Urinary bladder (tissue), 4 donors: ENCODE data around the gene SRXN1. TPM values are rescaled to one million over a fixed set of nuclear protein-coding genes. Genes with fewer than 3 reads are reported as not detected.

ENCODE experiments used
- DNase-seq: peaks from one replicate; pipeline ENCODE4 v3.0.0-alpha.2; 2015; ENCODE audit errors: extremely low spot score
- H3K27ac ChIP-seq: one replicate; pipeline ENCODE4 v1.5.1; 2013; ENCODE audit warnings: low read depth, mild to moderate bottlenecking, moderate library complexity
- H3K36me3 ChIP-seq: one replicate; pipeline ENCODE4 v1.6.1; 2013; ENCODE audit warnings: mild to moderate bottlenecking, moderate library complexity; ENCODE audit not compliant: insufficient read depth
- H3K4me1 ChIP-seq: one replicate; pipeline ENCODE4 v1.6.1; 2013; ENCODE audit warnings: mild to moderate bottlenecking, moderate library complexity; ENCODE audit not compliant: insufficient read depth
- H3K4me3 ChIP-seq: one replicate; pipeline ENCODE4 v1.5.1; 2013; ENCODE audit warnings: low read depth, low read length
- WGBS: extraction: QIAGEN DNeasy Blood & Tissue Kit; methylation state at CpG from one replicate; pipeline ENCODE4 v1.1.7; 2013; 5-methylcytosine and 5-hydroxymethylcytosine counted together
- polyA plus RNA-seq: library from polyadenylated mRNA; stranded (reverse); fragments of 200-250 nt; gene quantifications from one replicate; pipeline ENCODE4 v1.2.3, GENCODE V29; 2013
- total RNA-seq: library from RNA; depleted of rRNA; stranded (reverse); fragments of >200 nt; gene quantifications from one replicate; pipeline ENCODE4 v1.2.3, GENCODE V29; 2014
- donor health status: healthy with polysubstance abuse.
- donor health status: healthy.

The SRXN1 gene
- total and polyA plus RNA-seq, 2 donors, result 11.9 to 44.1 TPM

GRCh38 chr20:609371-609964 is 43.5 kb downstream of the SRXN1 start:
- Histone ChIP-seq H3K4me3 (peak overlapping the region; percentile 25), H3K4me1 (no peaks in the 10 kb centered on the region), H3K27ac (no peak overlapping the region), H3K36me3 (no peaks in the 10 kb centered on the region)
- no peak for DNase-seq
- WGBS, result 7% methylated on average over 53 of the region's 54 CpGs

DNA sequence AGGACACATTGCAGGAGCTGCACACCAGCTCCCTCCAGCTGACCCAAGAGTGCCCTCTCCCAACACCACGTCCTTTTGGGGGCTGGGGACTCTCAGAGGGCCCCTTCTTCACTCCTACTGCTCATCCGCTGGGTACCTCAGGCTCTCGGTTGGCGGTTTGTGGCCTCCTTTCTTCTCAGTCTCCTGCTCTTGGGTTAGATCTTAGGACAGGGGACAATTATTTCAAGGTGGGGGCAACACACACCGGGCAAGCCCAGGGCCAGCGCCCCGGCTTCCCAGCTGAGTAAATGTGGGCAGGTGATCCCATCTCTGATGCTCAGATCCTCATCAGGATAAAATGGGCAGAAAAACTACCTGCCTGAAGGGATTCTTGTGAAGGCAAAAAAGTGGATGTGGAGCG is 44.0 kb downstream of the SRXN1 start:
- no peak for DNase-seq
- WGBS, result 65% methylated on average over 8 of the region's 8 CpGs
- no peak overlapping the region for H3K27ac ChIP-seq
- H3K4me3 ChIP-seq, result no peak overlapping the region
- H3K36me3 ChIP-seq, result no peaks in the 10 kb centered on the region
- no peaks in the 10 kb centered on the region for H3K4me1 ChIP-seq

DNA sequence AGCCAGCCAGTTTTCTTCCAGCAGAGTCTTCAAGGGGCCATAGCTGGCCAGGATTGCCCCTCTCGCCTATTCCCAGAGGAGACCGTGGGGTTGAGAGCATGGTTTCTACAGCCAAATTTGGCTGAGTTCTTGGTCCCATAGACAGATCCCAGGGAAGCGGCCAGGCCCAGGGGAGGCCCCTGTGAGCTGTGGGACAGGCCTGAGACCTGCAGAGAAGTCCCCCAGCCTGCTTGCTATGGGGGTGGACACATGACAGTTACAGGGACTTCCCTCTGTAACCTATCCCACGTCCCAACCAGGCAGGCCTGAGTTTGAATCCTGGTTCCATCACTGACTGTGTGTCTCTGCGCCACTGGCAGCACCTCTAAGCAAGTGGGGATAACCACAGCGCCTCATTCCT is 45.5 kb downstream of the SRXN1 start:
- WGBS, result 85% methylated on average over 6 of the region's 6 CpGs
- DNase-seq, result no peak
- H3K4me3 ChIP-seq, result no peak overlapping the region
- H3K36me3 ChIP-seq, result no peaks in the 10 kb centered on the region
- H3K4me1 ChIP-seq, result no peaks in the 10 kb centered on the region
- no peak overlapping the region for H3K27ac ChIP-seq

DNA sequence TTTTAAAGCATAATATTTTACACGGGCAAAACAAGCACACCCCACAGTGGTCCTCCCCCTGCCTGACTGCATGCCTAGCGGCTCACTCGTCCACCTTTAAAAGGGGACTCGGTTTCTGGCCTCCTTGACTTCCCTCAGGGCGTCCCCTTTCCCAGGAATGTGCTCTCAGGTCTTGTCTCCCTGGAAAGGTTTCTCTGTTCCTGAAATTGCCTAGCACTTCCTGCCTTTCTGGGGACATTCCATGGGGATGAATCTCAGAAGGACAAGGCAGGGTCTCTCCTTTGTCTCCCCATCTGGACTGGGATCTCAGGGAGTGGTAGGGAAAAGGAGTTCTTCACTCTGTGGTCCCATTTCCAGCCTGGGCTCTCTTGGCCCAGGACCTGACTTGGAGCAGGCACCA is 47.8 kb downstream of the SRXN1 start:
- no peak overlapping the region for H3K4me3 ChIP-seq
- H3K27ac ChIP-seq, result no peak overlapping the region
- no peaks in the 10 kb centered on the region for H3K36me3 ChIP-seq
- no peaks in the 10 kb centered on the region for H3K4me1 ChIP-seq
- 74% methylated on average over 5 of the region's 5 CpGs for WGBS
- no peak for DNase-seq

- Histone ChIP-seq H3K27ac (no peak overlapping the region), H3K4me3 (no peak overlapping the region), H3K36me3 (no peaks in the 10 kb centered on the region), H3K4me1 (no peaks in the 10 kb centered on the region)
- no peak for DNase-seq
- 73% methylated on average over 8 of the region's 8 CpGs for WGBS
These were observed 49.8 kb downstream of the SRXN1 start for GRCh38 chr20:603116-603640.

GRCh38 chr20:602111-602970 is 50.7 kb downstream of the SRXN1 start:
- 62% methylated on average over 8 of the region's 8 CpGs for WGBS

GRCh38 chr20:600736-601135 is 52.3 kb downstream of the SRXN1 start:
- Histone ChIP-seq H3K27ac (no peak overlapping the region), H3K4me3 (no peak overlapping the region), H3K36me3 (no peaks in the 10 kb centered on the region), H3K4me1 (no peaks in the 10 kb centered on the region)
- DNase-seq, result no peak
- WGBS, result 93% methylated on average over 6 of the region's 6 CpGs

More at GRCh38 chr20:602111-602970, 50.7 kb downstream of the SRXN1 start:
- DNase-seq, result peak; percentile 20
- Histone ChIP-seq H3K27ac (no peak overlapping the region), H3K4me3 (no peak overlapping the region), H3K36me3 (no peaks in the 10 kb centered on the region), H3K4me1 (no peaks in the 10 kb centered on the region)

DNA sequence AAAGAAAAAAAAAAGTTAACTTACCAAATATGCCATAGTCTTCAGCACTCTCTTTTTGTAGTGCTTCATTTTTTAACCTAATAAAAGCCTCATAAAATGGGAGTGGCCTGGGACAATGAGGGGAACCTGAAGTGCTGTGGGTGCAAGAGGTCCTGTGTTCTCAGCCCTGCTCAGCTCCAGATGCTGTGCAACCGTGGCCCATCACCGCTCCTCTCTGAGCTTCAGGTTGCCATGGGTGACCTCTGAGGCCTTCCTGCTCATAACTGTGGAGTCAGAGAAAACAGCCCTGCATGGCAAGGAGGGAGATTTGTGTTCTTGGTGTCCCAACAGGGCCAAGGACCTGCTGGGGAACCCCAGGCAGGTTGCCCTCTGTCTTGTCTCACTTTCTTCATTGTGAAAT is 52.9 kb downstream of the SRXN1 start:
- H3K4me3 ChIP-seq, result no peak overlapping the region
- 84% methylated on average over 2 of the region's 2 CpGs for WGBS
- H3K27ac ChIP-seq, result no peak overlapping the region
- H3K4me1 ChIP-seq, result no peaks in the 10 kb centered on the region
- no peaks in the 10 kb centered on the region for H3K36me3 ChIP-seq
- DNase-seq, result no peak

- Histone ChIP-seq H3K36me3 (no peaks in the 10 kb centered on the region), H3K27ac (no peak overlapping the region), H3K4me1 (no peaks in the 10 kb centered on the region), H3K4me3 (no peak overlapping the region)
- WGBS, result 65% methylated on average over 13 of the region's 13 CpGs
- DNase-seq, result no peak
These were observed 54.7 kb downstream of the SRXN1 start for GRCh38 chr20:598133-598850.

- no peak overlapping the region for H3K4me3 ChIP-seq
- H3K27ac ChIP-seq, result no peak overlapping the region
- no peaks in the 10 kb centered on the region for H3K36me3 ChIP-seq
- no peaks in the 10 kb centered on the region for H3K4me1 ChIP-seq
- WGBS, result 92% methylated on average over 2 of the region's 2 CpGs
- DNase-seq, result no peak
These were observed 55.4 kb downstream of the SRXN1 start for GRCh38 chr20:597560-597959.

Other genes with a start within 250 kb of the SRXN1 start
- gene RBCK1, start 244.9 kb downstream of the SRXN1 start, total RNA-seq, result 42.1 TPM
- 94.3 TPM for gene RBCK1, start 244.9 kb downstream of the SRXN1 start, polyA plus RNA-seq
- gene TBC1D20, start 190.7 kb downstream of the SRXN1 start, total RNA-seq, result 26.9 TPM
- gene TBC1D20, start 190.7 kb downstream of the SRXN1 start, polyA plus RNA-seq, result 37.0 TPM
- 168 TPM for gene CSNK2A1, start 109.4 kb downstream of the SRXN1 start, total RNA-seq
- gene CSNK2A1, start 109.4 kb downstream of the SRXN1 start, polyA plus RNA-seq, result 54.6 TPM
- 0.42 TPM for gene TCF15, start 42.9 kb downstream of the SRXN1 start, total RNA-seq
- gene TCF15, start 42.9 kb downstream of the SRXN1 start, polyA plus RNA-seq, result 0.65 TPM
- not detected for gene SCRT2, start 22.6 kb upstream of the SRXN1 start, total RNA-seq
- not detected for gene SCRT2, start 22.6 kb upstream of the SRXN1 start, polyA plus RNA-seq
- 1.9 TPM for gene SLC52A3, start 115.3 kb upstream of the SRXN1 start, total RNA-seq
- 2.8 TPM for gene SLC52A3, start 115.3 kb upstream of the SRXN1 start, polyA plus RNA-seq
- gene FAM110A, start 180.5 kb upstream of the SRXN1 start, total RNA-seq, result 3.3 TPM
- 6.9 TPM for gene FAM110A, start 180.5 kb upstream of the SRXN1 start, polyA plus RNA-seq